ENCODE data around the gene TIGD6.

DNA sequence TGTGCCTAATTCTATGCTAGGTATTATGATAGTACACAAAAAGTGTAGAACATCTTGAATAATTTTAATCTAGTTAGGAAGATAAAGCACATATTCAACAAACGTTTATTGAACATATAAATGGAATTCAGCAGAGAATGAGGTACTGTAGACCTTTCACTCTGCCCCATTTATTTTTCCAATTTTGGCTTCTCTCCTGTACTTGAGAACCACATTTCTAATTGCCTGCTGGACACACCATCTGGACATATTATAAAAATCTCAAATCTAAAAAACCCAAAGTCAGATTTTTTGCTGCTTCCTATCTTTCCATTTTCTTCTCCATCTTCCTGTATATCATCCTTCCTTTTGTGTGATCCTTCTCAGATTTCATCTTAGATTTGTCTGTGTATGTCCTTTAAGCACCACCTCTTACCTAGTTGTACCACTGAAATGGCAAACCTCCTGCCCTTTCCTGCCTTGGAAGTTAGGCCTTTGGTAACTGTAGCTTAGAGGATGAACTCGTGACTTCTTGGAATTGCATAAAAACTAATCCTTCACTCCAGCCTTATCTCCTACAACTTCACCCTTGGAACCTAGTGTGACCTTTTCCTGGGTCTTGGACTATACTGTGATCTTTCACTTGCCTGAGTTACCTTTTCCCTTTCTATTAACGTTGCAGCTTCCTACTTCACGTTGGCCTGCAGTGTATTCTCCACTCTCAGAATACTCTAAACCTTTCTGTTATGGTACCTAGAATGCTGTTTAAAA is 31.1 kb downstream of the TIGD6 start:
- TF ChIP-seq CTCF (conservative IDR thresholded peaks at IDR 0.05; ENCODE audit: low read depth, low read length): no peak
- no peak for TF ChIP-seq CEBPB (IDR thresholded peaks at IDR 0.05; ENCODE audit: low read depth, low read length)
- TF ChIP-seq POLR2A (IDR thresholded peaks at IDR 0.05; ENCODE audit: low read depth, low read length): no peak
- no peak for TF ChIP-seq BHLHE40 (IDR thresholded peaks at IDR 0.05; ENCODE audit: low read depth, low read length)
- TF ChIP-seq FOS (IDR thresholded peaks at IDR 0.05; ENCODE audit: low read depth, low read length): no peak
- TF ChIP-seq RAD21 (IDR thresholded peaks at IDR 0.05; ENCODE audit: low read length): no peak
- no peak for TF ChIP-seq ELK1 (IDR thresholded peaks at IDR 0.05; ENCODE audit: borderline replicate concordance, low read depth, low read length)
- TF ChIP-seq RCOR1 (IDR thresholded peaks at IDR 0.05; ENCODE audit: insufficient replicate concordance, low read length): no peak
- TF ChIP-seq RFX5 (IDR thresholded peaks at IDR 0.05; ENCODE audit: low read depth, low read length): no peak
- TF ChIP-seq MAFK (IDR thresholded peaks at IDR 0.05; ENCODE audit: low read depth, low read length): no peak
- no peak for TF ChIP-seq MXI1 (IDR thresholded peaks at IDR 0.05; ENCODE audit: borderline replicate concordance, low read depth, low read length)
